HEK293T (cell line): ENCODE data around the gene FAM9C.

Experiments
- ARNT ChIP-seq: fragments of 450-650 bp; IDR thresholded peaks from 2 replicates; pipeline ENCODE4 v1.6.1; 2017; ENCODE audit warnings: mild to moderate bottlenecking
- BHLHE40 ChIP-seq: fragments of 450-650 bp; IDR thresholded peaks from 2 replicates; pipeline ENCODE4 v1.6.1; 2016; ENCODE audit warnings: mild to moderate bottlenecking, moderate library complexity, borderline replicate concordance
- CTBP1 ChIP-seq: fragments of 450-650 bp; IDR thresholded peaks from 2 replicates; pipeline ENCODE4 v1.6.1; 2016; ENCODE audit warnings: borderline replicate concordance
- ELF4 ChIP-seq: fragments of 450-650 bp; IDR thresholded peaks from 2 replicates; pipeline ENCODE4 v1.6.1; 2017; ENCODE audit warnings: antibody characterized with exemption
- FOXA1 ChIP-seq: fragments of 450-650 bp; IDR thresholded peaks from 2 replicates; pipeline ENCODE4 v1.6.1; 2016; ENCODE audit warnings: mild to moderate bottlenecking
- FOXK2 ChIP-seq: fragments of 450-650 bp; IDR thresholded peaks from 2 replicates; pipeline ENCODE4 v1.6.1; 2016; ENCODE audit warnings: mild to moderate bottlenecking
- FOXM1 ChIP-seq: fragments of 450-650 bp; IDR thresholded peaks from 2 replicates; pipeline ENCODE4 v1.6.1; 2017; ENCODE audit warnings: mild to moderate bottlenecking, borderline replicate concordance
- HDGF ChIP-seq: fragments of 450-650 bp; IDR thresholded peaks from 2 replicates; pipeline ENCODE4 v1.6.1; 2017; ENCODE audit warnings: antibody characterized with exemption, borderline replicate concordance
- L3MBTL2 ChIP-seq: fragments of 450-650 bp; conservative IDR thresholded peaks from 2 replicates; pipeline ENCODE4 v1.6.1; 2016; ENCODE audit warnings: mild to moderate bottlenecking
- LEF1 ChIP-seq: fragments of 450-650 bp; IDR thresholded peaks from 2 replicates; pipeline ENCODE4 v1.6.1; 2017; ENCODE audit warnings: mild to moderate bottlenecking, borderline replicate concordance
- SP1 ChIP-seq: fragments of 450-650 bp; IDR thresholded peaks from 2 replicates; pipeline ENCODE4 v1.6.1; 2017
- SUZ12 ChIP-seq: fragments of 450-650 bp; IDR thresholded peaks from 2 replicates; pipeline ENCODE4 v1.6.1; 2016; ENCODE audit warnings: mild to moderate bottlenecking
- TARDBP ChIP-seq: fragments of 450-650 bp; IDR thresholded peaks from 2 replicates; pipeline ENCODE4 v1.6.1; 2016
- ZNF384 ChIP-seq: fragments of 450-650 bp; IDR thresholded peaks from 2 replicates; pipeline ENCODE4 v1.6.1; 2016

DNA sequence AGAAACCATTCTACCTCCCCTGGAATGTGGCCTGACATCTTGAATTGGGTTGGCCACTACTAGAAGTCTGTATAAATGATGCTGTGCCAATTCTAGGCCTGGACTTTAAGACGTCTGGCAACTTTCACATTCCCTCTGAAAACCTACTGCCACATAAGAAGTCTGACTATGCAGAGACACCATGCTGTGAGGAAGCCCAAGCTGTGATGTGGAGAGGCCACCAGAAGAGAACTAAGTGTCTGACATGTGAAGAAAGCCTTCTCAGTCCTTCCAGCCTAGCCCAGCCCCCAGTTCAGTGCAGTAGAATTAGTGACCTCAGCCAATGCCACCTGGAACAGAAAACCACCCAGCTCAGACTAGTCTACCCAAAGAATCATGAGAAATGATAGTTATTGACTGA is 24.2 kb upstream of the FAM9C start:
- TF ChIP-seq ARNT (no peak), BHLHE40 (no peak), ZNF384 (no peak), FOXM1 (no peak), CTBP1 (no peak), L3MBTL2 (no peak), SUZ12 (no peak), FOXA1 (no peak), HDGF (no peak), FOXK2 (no peak), LEF1 (no peak), SP1 (no peak), TARDBP (no peak), ELF4 (no peak)
